ENCODE results near the gene SARS2.
A peak's percentile ranks its signal among the peaks of the same experiment; 100 is the strongest.

Gene SARS2

DNA sequence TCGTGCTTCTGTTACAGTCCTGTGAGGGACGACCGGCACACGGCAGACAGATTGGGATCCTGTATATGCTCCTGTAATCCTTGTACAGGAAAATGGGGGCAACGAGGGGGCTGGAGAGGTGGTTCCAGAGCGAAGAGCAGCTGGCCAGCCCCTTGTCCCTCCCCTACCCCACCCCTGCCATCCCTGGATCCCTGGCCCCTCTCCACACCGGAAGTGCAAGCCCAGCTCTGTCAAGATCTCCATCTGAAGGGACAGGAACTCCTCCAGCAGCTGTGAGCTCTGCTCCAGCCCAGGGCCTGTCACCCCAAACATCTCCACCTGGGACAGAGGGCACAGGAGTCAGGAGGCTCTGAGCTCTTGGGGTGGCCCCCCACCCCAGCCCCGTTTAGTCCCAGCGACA lies 13.0 kb downstream of the SARS2 start:
- no peak overlapping the region for H3K4me3 ChIP-seq (ENCODE audit: control insufficient read depth, low read depth, low read length)
- no peak for DNase-seq (ENCODE audit: low read depth)
- TF ChIP-seq, protein P1, sequence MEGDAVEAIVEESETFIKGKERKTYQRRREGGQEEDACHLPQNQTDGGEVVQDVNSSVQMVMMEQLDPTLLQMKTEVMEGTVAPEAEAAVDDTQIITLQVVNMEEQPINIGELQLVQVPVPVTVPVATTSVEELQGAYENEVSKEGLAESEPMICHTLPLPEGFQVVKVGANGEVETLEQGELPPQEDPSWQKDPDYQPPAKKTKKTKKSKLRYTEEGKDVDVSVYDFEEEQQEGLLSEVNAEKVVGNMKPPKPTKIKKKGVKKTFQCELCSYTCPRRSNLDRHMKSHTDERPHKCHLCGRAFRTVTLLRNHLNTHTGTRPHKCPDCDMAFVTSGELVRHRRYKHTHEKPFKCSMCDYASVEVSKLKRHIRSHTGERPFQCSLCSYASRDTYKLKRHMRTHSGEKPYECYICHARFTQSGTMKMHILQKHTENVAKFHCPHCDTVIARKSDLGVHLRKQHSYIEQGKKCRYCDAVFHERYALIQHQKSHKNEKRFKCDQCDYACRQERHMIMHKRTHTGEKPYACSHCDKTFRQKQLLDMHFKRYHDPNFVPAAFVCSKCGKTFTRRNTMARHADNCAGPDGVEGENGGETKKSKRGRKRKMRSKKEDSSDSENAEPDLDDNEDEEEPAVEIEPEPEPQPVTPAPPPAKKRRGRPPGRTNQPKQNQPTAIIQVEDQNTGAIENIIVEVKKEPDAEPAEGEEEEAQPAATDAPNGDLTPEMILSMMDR (conservative IDR thresholded peaks at IDR 0.05; ENCODE audit: control insufficient read depth, insufficient read depth, low read depth, low read length) = no peak

DNA sequence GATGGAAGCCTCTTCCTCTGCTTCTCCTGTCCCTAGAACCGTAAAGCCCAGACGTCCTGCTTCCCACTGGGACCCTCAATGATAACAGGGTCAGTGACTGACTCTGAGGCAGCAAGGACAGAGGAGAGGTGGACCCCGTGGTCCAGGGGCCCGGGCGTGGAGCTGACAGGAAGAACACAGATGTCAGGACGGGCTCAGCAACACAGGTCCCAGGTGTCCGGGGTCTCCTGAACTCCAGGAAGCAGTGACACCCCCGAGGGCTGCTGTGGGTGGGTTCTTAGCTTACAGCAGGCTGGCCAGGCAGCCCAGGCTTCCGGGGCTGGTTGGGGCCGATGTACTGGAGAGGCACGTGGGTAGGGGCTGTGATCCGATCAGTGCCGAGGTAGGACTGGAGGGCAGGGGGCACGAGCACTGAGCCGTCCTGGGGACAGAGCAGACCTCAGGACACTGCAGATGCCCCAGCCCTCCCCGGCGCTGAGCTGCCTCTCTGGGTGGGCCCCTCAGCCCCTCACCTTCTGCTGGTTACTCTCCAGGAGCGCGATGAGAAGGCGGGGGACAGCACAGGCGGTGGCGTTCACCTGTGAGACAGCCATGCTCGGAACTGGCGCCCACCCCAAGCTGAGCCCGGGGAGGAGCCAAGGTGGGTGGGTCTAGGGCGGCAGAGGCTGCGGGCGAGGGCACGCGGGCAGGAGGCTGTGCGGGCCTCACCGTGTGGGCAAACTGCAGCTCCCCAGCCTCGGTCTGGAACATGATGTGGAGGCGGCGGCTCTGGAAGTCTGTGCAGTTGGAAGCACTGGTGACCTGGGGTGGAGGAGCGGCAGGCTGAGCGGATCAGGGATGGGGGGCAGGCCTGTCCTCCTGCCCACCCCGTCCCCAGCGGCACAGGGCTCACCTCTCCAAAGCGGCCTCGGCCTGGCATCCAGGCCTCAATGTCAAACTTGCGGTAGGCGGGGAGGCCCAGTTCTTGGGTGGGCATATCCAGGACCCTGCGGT lies 14.9 kb downstream of the SARS2 start:
- TF ChIP-seq, protein P1 (conservative IDR thresholded peaks at IDR 0.05; ENCODE audit: control insufficient read depth, insufficient read depth, low read depth, low read length) = no peak
- no peak overlapping the region for H3K4me3 ChIP-seq (ENCODE audit: control insufficient read depth, low read depth, low read length)
- no peak for DNase-seq (ENCODE audit: low read depth)

DNA sequence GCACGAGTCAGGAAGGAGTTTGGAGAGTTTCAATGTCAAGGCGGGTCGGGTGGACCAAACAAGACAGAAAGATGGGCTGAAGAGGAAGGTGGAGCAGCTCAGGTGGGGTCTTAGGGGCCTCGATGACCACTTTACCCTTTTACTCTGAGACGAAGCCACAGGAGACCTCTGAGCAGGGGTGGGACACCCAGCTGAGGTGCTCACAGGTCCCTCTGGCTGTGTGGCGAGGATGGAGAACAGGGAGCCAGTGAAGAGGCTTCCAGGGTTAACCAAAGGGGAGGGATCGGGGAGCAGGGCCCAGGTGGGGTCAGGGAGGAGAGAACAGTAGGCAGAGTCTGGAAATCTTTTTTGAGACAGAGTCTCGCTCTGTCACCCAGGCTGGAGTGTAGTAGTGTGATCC lies 16.6 kb downstream of the SARS2 start:
- DNase-seq (ENCODE audit: low read depth) = no peak
- TF ChIP-seq, protein P1 (conservative IDR thresholded peaks at IDR 0.05; ENCODE audit: control insufficient read depth, insufficient read depth, low read depth, low read length) = no peak
- no peak overlapping the region for H3K4me3 ChIP-seq (ENCODE audit: control insufficient read depth, low read depth, low read length)

DNA sequence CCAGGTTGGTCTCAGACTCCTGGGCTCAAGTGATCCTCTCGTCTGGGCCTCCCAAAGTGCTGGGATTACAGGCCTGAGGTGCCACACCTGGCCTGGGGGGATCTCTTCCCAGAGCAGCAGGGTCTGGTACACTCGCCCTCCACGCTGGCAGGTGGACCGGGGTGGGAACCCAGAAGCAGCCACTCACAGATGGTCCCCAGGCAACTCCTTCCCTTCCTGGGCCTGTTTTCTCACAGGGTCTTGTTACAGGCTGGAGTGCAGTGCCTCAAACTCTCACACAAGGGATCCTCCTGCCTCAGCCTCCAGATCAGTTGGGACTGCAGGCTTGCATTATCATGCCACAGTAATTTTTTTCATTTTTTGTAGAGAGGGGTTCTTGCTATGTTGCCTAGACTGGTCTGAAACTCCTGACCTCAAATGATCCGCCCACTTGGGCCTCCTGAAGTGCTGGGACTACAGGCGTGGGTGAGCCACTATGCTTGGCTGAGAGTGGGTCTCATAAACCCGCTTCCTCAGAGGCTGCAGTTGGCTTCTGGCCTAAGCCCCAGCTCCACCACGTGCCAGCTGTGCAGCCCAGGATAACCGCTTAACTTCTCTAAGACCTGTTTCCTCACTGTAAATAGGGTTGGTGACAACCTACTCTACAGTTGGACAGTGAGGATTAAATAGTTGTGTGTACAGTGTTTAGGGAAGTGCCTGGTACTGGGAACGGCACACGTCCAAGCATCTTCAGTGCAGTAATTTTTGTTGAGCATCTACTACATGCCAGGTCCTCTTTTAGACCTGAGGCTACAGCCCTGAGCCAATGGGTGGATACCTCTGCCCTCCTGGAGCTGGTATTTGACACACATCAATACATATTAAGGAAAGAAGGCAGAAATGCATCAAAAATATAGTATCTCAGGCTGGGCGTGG lies 17.7 kb downstream of the SARS2 start:
- DNase-seq (ENCODE audit: low read depth) = peak; percentile 7
- H3K4me3 ChIP-seq (ENCODE audit: control insufficient read depth, low read depth, low read length) = no peak overlapping the region
- TF ChIP-seq, protein P1 (conservative IDR thresholded peaks at IDR 0.05; ENCODE audit: control insufficient read depth, insufficient read depth, low read depth, low read length) = no peak

DNA sequence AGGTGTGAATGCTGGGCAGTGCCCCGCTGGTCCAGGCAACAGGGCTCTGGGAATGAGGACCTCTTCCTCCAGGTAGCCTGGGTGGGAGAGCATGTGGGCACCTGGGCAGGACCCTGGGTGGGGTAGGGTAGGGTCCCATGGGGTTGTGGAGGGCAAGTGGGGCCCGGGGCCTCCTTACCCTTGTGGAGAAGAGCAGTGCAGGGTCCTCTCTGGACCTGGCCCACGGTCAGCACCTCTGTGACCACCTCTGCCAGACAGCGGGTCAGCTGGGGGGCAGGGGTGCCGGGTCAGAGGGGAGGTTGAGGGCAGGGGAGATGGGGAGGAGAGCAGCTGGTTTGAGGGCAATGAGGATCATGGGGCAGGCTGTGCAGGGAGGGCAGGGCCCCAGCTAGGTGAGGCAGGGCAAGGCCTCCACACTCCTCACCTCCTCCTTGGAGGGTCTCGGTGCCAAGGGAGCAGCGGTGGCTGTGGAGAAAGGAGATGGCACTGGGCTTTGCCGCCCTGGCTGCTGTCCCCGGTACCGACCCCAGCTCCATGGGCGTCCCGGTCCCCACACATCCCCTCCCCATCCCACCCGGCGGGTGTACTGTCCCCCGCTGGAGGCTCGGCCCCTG lies 19.1 kb downstream of the SARS2 start:
- no peak for DNase-seq (ENCODE audit: low read depth)
- no peak overlapping the region for H3K4me3 ChIP-seq (ENCODE audit: control insufficient read depth, low read depth, low read length)
- TF ChIP-seq, protein P1 (conservative IDR thresholded peaks at IDR 0.05; ENCODE audit: control insufficient read depth, insufficient read depth, low read depth, low read length) = no peak

DNA sequence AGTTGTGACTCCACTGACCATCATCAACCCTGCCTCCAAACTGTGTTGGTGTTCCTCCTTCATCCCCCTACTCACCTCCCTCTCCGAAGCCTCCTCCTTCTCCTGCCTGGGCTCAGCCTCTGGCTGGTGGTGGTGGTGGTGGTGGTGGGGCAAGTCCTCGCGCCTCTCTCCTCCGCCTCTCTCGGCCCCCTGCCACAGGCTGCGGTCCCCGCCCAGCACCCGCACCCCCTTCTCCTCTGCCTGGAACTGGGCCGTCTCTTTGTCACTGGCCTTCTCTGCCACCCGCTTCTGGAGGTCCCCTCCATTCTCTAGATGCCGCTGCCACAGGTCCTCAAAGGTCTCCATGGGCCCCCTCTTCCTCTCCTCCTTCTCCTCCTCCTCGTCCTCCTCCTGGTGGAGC lies 20.1 kb downstream of the SARS2 start:
- no peak for DNase-seq (ENCODE audit: low read depth)
- H3K4me3 ChIP-seq (ENCODE audit: control insufficient read depth, low read depth, low read length) = no peak overlapping the region
- TF ChIP-seq, protein P1 (conservative IDR thresholded peaks at IDR 0.05; ENCODE audit: control insufficient read depth, insufficient read depth, low read depth, low read length) = no peak
